Renal cortical epithelial cell (primary cell): ENCODE results near the gene ERCC5. TPM values are rescaled to one million over a fixed set of nuclear protein-coding genes. Genes with fewer than 3 reads are reported as not detected.

Source experiments
- DNase-seq: peaks from one replicate; pipeline ENCODE4 v3.0.0-alpha.2; 2011; ENCODE audit warnings: low read depth
- total RNA-seq: library from RNA; depleted of rRNA; stranded (reverse); fragments of >200 nt; gene quantifications from 2 replicates; pipeline ENCODE4 v1.2.3, GENCODE V29; 2014

Gene ERCC5
- total RNA-seq, 1 donor from 2014 or later = 78.0 TPM

DNA sequence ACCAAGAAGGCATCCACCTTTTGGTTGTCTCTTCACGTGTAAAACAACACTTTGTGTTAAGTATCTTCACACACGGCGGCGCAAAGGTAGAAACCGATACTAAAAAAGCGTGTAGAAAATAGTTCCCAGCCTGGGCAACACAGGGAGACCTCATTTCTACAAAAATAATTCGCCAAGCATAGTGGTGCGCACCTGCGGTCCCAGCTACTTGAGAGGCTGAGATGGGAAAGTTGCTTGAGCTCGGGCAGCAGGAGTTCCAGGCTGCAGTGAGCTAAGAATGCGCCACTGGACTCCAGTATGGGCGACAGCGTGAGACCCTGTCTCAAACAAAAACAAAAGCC is 573 bp upstream of the ERCC5 start:
- no peak for DNase-seq

DNA sequence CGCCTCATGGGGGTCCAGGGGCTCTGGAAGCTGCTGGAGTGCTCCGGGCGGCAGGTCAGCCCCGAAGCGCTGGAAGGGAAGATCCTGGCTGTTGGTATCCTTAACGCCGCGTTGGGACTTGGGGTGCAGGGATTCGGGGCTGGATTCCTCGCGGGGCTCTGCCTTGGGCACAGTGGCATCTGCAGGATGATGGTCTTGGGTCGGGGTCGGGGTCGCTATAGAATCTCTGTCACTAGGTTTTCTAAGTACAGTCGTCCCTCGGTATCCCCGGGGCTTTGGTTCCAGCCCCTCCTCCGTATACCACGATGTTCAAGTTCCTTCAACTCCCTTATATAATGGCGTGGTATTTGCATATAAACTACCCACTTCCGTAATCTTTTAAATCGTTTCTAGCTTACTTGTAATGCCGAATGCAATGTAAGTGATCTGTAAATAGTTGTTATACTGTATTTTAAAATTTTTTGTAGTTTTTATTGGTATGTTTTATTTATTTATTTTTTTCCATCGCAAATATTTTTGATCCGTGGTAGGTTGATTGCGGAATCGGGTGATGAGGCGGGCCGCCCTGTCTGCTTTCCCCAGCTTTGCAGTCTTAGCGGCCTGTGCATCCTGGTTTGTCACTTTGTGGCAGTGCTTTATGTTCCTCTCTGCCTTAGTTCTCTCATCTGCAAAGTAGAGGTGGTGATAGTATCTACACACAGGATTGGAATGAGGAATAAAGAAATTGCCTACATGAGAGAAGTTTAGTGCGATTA is 606 bp downstream of the ERCC5 start:
- peak; percentile 35 for DNase-seq

DNA sequence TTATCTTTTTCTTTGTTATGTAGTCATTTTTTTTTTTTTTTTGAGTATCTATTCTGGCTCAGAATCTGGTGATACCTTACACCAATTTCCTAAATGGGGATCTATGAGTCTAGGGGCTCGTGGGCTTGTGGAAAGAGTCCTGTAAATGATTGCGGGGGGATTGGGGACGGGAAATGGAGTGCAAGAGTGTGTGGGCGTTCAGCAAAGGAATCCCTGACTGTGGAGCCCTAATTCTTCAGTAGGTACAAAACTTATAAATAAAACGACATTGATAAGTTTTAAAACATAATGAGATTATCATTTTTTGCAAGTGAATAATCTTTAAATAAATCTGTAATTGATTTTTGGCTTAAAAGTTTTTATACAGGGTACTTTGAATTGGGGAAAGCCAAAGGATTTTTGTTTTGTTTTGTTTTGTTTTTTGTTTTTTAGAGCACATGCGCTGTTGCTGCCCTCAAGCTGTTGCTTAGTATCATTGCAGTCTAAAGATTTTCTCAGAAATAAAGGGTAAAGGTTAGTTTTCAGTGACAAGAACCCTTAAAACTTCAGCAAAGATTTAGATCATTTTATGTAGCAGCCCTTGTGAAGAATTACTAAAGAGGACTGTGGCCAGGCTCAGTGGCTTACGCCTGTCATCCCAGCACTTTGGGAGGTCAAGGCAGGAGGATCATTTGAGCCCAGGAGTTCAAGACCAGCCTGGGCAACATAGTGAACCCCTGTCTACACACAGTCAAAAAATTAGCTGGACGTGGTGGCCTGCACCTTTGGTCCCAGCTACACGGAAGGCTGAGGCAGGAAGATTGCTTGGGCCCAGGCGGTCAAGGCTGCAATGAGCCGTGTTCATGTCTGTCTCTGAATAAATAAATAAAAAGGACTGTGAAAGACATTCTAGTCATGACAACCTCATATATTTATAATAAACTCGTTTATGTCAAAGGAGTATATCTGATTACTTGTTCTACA is 1.7 kb downstream of the ERCC5 start:
- DNase-seq = peak; percentile 58

DNA sequence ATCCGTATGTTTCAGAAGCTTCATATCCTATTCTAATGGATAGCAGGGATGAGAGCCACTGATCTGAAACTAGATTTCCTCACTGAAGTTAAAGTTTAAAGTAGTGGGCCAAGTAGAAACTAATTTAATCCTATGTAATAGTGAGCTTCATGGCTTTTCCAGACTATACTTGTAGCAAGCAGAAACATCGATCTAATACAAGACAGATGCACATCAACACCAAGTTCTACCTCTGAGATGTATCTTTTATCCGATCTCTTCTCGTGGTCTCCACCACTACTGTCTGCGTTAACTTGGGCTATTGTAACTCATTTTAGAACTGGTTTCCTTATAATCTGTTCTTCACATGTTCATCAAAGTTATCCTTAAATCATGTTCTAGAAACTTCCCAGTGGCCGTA is 3.1 kb downstream of the ERCC5 start:
- no peak for DNase-seq

DNA sequence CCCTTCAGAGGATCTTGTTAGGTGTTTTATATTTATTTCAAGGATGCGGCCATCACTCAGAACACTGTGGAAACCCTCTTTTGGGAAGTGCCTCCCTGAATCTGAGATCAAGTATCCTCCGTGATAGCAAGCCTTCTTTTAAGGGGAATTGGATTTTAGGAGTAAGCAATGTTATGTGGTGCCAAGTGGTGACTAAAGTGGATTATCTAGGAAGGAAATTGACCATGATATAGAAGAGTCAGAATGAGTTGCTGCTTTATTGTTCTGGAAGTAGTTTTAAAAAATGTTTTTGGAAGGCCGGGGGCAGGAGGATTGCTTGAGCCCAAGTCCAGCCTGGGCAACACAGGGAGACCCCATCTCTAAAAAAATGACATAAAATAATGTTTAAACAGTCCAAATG is 6.7 kb downstream of the ERCC5 start:
- no peak for DNase-seq

DNA sequence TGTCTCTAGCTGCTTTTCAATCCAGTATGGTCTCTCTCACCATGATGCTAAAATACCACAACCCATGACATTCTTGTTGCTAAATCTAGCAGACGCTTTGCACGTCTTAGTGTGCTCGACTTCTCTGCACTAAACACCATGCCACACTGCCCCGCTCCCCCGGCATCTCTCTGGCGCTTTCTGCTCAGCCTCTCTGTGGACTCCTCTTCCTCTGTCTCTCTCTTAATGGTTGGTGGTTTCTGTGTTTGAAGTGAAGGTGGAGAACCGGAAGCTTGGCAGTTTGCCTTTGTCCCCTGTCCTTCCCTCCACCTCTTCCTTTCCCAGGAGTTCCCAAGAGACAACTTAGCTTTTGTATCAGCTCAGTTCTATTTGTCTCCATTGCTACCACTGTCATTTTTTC is 8.8 kb downstream of the ERCC5 start:
- no peak for DNase-seq

DNA sequence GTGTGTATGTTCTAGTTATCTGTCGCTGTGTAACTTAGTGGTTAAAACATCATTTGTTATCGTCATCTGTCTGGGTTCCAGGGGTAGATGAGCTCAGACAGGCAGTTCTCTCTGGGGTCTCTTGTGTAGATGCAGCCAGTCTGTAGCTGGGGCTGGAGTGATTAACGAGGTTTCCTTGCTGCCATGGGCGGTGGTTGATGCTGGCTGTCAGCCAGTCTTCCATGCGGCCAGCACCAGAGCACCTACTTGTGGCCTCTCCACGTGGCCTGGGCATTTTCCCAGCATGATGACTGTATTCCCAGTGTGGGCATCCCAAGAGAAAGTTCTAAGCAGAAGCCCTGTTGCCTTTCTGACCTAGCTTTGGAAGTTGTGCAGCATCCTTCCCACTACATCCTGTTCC is 10.7 kb downstream of the ERCC5 start:
- peak; percentile 53 for DNase-seq

DNA sequence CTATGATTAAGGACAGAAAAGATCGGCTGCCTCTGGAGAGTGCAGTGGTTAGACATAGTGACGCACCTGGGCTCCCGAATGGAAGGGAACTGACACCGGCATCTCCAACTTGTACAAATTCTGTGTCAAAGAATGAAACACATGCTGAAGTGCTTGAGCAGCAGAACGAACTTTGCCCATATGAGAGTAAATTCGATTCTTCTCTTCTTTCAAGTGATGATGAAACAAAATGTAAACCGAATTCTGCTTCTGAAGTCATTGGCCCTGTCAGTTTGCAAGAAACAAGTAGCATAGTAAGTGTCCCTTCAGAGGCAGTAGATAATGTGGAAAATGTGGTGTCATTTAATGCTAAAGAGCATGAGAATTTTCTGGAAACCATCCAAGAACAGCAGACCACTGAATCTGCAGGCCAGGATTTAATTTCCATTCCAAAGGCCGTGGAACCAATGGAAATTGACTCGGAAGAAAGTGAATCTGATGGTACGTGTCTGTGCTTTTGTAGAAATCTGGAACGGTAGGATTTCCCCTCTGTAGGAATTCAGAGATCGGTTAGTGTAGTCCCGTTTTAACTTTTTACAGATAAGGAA is 16.9 kb downstream of the ERCC5 start:
- DNase-seq = no peak

DNA sequence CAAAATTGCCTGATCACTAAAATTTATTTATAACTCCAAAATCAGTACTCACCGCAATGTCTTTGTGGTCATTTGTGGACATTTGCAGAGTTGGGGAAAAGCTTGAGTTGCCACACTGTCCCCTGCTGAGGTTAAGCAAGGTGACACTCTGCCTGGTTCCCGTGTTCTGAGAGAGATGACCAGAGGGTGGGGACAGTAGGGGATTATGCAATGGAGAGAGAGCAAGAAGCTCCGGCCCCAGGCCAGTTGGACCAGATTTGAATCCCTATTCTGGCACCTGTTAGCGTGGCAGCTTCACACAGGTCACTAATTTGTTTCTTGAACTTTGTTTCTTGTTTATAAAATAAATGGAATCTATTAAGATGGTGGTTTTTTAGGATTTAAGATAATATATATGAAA is 17.8 kb downstream of the ERCC5 start:
- DNase-seq = no peak

DNA sequence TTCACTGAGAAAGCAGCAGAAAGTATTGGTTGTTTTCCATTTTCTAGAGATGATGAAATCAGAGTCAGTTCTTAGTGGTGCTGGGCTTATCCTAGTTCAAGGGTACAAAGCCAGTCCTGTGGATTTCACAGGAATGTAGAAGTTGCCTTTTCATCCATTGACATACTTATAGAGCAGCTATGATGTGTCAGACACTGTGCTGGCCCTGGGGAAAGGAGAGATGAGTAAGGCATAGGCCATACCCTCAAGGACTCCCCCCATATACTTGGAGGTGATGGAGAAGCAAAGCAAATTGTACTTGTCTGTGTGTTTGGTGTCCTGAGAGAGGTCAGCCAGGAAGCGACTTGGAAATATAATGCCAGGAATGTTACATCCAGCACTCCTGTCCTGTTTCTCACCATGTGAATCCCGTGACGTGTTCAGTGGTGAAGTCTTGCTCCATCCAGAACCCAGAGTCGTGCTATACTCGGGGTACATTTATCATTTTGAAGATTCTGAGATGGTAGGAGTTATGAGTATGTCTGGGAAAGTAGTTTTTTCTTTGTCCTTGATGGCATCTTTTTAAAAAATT is 22.6 kb downstream of the ERCC5 start:
- no peak for DNase-seq

DNA sequence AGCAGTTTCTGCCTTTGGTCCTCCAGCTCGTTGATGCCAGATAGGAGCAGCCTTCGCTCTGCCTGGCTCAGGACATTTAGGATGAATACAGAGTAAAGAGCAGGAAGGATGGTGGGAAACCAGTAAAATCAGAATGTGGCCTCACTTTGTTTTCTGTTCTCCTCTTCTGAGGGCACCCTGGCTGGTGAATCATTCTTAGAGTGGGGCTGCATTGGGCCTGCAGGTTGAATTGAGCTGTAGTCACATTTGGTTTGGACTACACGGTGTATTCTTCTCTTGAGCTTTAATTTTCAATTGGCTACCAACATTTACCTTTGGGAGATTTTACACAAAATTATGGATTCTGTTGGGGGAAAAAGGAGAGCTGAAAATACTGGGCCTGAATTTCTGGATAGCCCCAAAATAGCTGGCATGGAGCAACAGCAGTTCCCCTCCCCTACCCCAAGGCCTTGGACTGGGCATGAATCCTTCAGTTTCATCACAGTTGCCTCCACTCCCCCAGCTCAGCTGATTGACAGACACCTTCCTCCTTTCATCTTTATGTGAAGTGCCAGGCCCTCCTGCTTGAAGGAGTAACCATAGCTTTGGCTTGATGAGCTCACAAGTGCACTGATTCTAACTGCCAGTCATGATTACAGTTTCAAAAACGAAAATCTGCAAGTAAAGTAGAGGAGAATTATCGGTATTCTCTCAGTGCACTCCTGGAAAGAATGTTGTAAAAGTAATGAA is 24.3 kb downstream of the ERCC5 start:
- peak; percentile 8 for DNase-seq

DNA sequence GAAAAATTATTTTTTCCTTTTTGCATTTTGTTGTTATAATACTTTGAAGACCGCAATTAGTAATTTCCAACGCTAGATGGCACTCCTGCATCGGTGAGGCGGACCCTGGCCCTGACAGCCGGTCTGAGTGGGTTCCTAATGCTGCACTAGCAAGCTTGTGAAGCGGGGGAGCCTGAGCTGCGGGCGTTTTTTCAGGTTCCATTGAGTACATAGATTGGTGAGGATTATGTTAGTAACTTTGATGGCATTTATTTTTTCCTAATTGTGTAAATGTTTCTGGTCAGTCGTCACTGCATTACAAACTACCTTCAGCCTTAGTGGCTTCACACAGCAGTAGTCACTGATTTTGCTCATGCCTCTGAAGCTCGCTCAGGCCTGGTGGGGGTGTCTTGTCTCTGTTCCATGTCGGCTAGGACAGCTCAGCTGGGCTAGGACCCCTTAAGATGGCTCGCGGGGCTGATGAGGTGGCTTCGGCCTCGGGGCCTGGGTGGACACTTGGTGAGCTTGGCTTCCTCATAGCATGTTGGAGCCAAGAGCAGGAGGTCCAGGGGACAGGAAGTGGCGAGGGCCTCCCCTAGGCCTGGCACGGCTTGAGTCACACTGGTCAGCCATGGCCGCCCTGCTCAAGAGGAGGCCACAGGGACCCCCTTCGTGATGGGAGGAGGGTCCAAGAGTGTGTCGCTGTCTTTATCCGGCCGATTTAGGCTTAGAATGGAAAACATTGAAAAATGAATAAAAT is 25.0 kb downstream of the ERCC5 start:
- peak; percentile 49 for DNase-seq

DNA sequence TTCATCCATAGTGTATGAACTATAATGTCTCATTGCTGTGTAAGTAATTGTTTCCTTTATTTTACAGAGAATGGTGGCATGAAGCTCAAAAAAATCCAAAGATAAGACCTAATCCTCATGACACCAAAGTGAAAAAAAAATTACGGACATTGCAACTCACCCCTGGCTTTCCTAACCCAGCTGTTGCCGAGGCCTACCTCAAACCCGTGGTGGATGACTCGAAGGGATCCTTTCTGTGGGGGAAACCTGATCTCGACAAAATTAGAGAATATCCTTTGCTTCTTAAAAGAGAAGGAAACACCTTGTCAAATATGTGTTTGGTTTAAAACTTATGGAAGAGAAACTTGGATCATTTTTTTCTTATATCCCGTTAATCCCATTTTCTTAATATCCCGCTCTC is 26.3 kb downstream of the ERCC5 start:
- no peak for DNase-seq

DNA sequence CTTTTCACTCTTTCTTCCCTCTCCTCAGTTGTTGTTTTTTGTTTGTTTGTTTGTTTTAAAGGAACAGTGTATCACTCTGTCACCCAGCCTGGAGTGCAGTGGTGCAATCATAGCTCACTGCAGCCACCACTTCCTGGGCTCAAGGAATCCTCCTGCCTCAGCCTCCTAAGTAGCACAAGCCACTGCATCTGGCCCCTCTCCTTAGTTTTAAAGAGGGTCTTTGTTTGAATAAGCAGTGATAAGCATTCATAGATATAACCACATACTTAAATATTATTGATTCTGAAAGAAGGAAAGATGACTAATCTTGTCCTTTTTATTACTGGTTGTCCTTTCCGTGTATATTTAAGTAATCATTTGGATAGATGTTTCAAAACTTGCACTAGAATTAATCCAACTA is 26.7 kb downstream of the ERCC5 start:
- no peak for DNase-seq

DNA sequence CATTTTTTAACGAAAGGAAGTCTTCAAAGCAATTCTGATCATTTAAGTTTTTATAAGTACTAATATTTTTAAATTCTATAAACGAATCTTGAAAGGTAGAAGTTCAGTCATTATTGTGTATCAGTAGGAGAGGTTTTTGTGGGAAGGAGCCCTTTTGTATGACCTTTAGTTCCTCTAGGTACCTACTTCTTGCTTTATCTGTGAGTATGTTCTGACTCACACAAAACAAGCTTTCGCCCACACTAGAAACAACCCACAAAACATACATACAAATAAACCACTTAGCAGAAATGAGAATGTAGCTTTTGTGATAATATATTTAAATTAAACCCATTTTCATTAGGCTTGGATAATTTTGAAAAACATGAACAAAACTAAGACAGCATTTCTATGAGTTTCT is 27.8 kb downstream of the ERCC5 start:
- peak; percentile 43 for DNase-seq

DNA sequence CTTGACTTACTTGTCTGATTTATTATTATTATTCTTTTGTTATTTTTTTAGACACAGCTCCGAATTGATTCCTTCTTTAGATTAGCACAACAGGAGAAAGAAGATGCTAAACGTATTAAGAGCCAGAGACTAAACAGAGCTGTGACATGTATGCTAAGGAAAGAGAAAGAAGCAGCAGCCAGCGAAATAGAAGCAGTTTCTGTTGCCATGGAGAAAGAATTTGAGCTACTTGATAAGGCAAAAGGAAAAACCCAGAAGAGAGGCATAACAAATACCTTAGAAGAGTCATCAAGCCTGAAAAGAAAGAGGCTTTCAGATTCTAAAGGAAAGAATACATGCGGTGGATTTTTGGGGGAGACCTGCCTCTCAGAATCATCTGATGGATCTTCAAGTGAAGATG is 29.4 kb downstream of the ERCC5 start:
- no peak for DNase-seq

DNA sequence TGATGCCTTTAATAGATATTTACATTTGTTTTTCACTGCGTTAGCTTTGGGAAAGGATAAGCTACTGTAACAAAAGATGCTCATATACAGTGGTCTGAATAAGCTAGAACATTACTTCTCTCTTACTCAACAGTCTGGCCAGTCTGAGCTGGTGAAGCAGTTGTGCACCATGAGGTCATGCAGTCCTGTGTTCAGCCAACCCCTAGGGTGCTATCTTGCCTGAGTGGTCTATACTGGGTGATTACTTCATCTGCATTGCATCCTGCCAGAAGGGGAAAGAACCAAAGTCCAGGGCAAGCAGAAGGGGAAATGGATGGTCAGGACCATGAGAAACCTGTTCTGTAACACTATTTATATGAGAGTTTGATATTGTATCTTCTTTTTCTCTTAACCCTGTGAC is 31.5 kb downstream of the ERCC5 start:
- DNase-seq = peak; percentile 47

DNA sequence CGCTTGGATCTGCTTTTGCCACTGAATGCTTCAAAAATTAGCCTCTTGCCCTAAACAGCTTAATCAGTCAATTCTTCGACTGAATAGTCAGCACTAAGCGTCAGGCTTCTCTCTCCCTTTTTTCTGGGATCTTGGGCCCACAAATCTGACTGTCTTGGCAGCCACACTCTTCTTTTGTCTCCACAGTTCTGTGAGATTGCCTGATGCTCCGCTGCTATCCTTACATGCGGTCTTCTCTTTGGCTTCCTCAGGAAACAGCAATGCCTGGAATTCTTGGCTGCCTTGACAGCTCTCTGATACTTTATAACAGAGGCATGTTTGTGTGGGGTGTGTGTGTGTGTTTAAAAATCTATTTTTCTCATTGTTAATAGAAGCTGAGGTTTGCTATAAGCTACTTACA is 32.6 kb downstream of the ERCC5 start:
- DNase-seq = peak; percentile 11

DNA sequence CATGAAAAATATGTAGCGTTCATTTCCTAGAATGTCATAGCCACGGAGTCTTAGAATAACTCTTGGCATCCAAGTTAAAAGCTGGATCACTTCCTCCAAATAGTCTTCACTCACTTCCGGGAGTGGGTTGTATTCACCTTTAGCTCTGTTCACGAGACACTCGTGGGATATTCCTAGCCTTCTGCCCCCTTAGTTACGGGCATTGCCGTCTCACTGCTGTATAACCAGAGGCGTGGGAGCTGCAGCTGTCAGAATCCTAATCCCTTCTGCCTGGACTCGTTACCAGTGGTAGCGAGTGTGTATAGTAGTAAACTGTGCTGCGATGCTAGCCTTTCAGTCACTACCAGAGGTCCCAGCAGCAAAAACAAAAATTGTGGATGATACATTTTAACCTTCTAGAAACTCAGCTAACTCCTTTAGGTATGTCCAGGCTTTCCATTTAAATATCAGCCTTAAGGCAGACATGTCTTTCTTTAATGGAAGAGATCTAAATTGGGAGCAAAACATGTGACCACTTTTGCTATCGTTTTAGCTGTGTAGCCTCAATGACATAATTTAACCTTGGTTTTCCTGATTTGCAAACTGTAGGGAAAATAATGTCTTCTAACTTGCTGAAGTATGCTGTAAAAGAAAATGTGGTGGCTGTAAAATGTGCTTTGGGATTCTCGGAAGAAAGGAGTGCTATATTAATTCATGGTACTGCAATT is 34.1 kb downstream of the ERCC5 start:
- DNase-seq = no peak
